ENCODE data around the gene ARF1. TPM values are rescaled to one million over a fixed set of nuclear protein-coding genes. Genes with fewer than 3 reads are reported as not detected.

Gene ARF1
- total RNA-seq, 2 experiments from 2014 or later: 318 to 322 TPM

- Histone ChIP-seq H3K36me3 (ENCODE audit: insufficient read depth, low read length) (no peaks in the 10 kb centered on the region), H3K27me3 (ENCODE audit: control insufficient read depth in 1 of 2, insufficient read depth in 2 of 2, low read length in 2 of 2) (peaks cover 45% of the 10 kb centered on the region in 2 experiments), H3K4me1 (ENCODE audit: insufficient read depth, low read length) (peaks cover 8% of the 10 kb centered on the region), H3K9me3 (ENCODE audit: control insufficient read depth in 1 of 2, insufficient read depth in 1 of 2, low read length in 2 of 2) (peaks cover 0 to 14% of the 10 kb centered on the region in 2 experiments), H3K4me3 (ENCODE audit: low read length) (no peak overlapping the region), H3K27ac (ENCODE audit: low read depth in 1 of 2, low read length in 2 of 2) (no peak overlapping the region)
- no peaks in the 10 kb centered on the region for H3K36me3 Mint-ChIP-seq (ENCODE audit: low read depth)
- CTCF ChIA-PET: no interaction called here
- POLR2A ChIA-PET: no interaction called here
- peaks cover 44% of the 10 kb centered on the region for H3K27me3 Mint-ChIP-seq
- peak in 2 of 14 experiments; percentile 10 to 25 for DNase-seq
- no peak overlapping the region for H3K4me3 Mint-ChIP-seq
- no peaks in the 10 kb centered on the region for H3K9me3 Mint-ChIP-seq
- intact Hi-C loops (cut with DNase I, micrococcal nuclease): no loop called here
- TF ChIP-seq CTCF (IDR thresholded peaks at IDR 0.05): no peak
- no peak for ATAC-seq (ENCODE audit: poor library complexity)
- no peak overlapping the region for H3K27ac Mint-ChIP-seq
- H3K4me1 Mint-ChIP-seq (ENCODE audit: low read depth): no peaks in the 10 kb centered on the region
These were observed 44.0 kb upstream of the ARF1 start for GRCh38 chr1:228038387-228039005.

- H3K36me3 ChIP-seq (ENCODE audit: insufficient read depth, low read length): no peaks in the 10 kb centered on the region
- intact Hi-C loops (cut with DNase I, micrococcal nuclease): no loop called here
- no peak overlapping the region for H3K4me3 ChIP-seq (ENCODE audit: low read length)
- H3K27me3 ChIP-seq (ENCODE audit: control insufficient read depth in 1 of 2, insufficient read depth in 2 of 2, low read length in 2 of 2): peaks cover 45% of the 10 kb centered on the region in 2 experiments
- H3K9me3 ChIP-seq (ENCODE audit: control insufficient read depth in 1 of 2, insufficient read depth in 1 of 2, low read length in 2 of 2): peaks cover 0 to 14% of the 10 kb centered on the region in 2 experiments
- DNase-seq (peak in 2 of 14 experiments; percentile 2 to 27), ATAC-seq (ENCODE audit: poor library complexity) (no peak)
- Mint-ChIP-seq H3K27me3 (peaks cover 42% of the 10 kb centered on the region), H3K4me3 (no peak overlapping the region), H3K36me3 (ENCODE audit: low read depth) (no peaks in the 10 kb centered on the region), H3K9me3 (no peaks in the 10 kb centered on the region), H3K4me1 (ENCODE audit: low read depth) (no peaks in the 10 kb centered on the region), H3K27ac (no peak overlapping the region)
- H3K27ac ChIP-seq (ENCODE audit: low read depth in 1 of 2, low read length in 2 of 2): no peak overlapping the region
- ChIA-PET CTCF (no interaction called here), POLR2A (no interaction called here)
- no peak for TF ChIP-seq CTCF (IDR thresholded peaks at IDR 0.05)
- H3K4me1 ChIP-seq (ENCODE audit: insufficient read depth, low read length): peaks cover 8% of the 10 kb centered on the region
These were observed 43.3 kb upstream of the ARF1 start for GRCh38 chr1:228039006-228039903.

- no peaks in the 10 kb centered on the region for H3K36me3 ChIP-seq (ENCODE audit: insufficient read depth, low read length)
- no peak for ATAC-seq (ENCODE audit: poor library complexity)
These were observed 42.5 kb upstream of the ARF1 start for GRCh38 chr1:228039986-228040385.

More at GRCh38 chr1:228039986-228040385, 42.5 kb upstream of the ARF1 start:
- no peaks in the 10 kb centered on the region for H3K4me1 Mint-ChIP-seq (ENCODE audit: low read depth)
- TF ChIP-seq CTCF (IDR thresholded peaks at IDR 0.05): no peak
- H3K27ac ChIP-seq (ENCODE audit: low read depth in 1 of 2, low read length in 2 of 2): no peak overlapping the region
- H3K27me3 ChIP-seq (ENCODE audit: control insufficient read depth in 1 of 2, insufficient read depth in 2 of 2, low read length in 2 of 2): peaks cover 41 to 42% of the 10 kb centered on the region in 2 experiments
- ChIA-PET POLR2A (no interaction called here), CTCF (no interaction called here)
- no peaks in the 10 kb centered on the region for H3K9me3 Mint-ChIP-seq
- intact Hi-C loops (cut with DNase I, micrococcal nuclease): no loop called here
- no peak overlapping the region for H3K4me3 Mint-ChIP-seq
- H3K9me3 ChIP-seq (ENCODE audit: control insufficient read depth in 1 of 2, insufficient read depth in 1 of 2, low read length in 2 of 2): peaks cover 0 to 14% of the 10 kb centered on the region in 2 experiments
- no peaks in the 10 kb centered on the region for H3K36me3 Mint-ChIP-seq (ENCODE audit: low read depth)
- H3K27ac Mint-ChIP-seq: no peak overlapping the region
- no peak overlapping the region for H3K4me3 ChIP-seq (ENCODE audit: low read length)
- H3K4me1 ChIP-seq (ENCODE audit: insufficient read depth, low read length): peaks cover 8% of the 10 kb centered on the region
- H3K27me3 Mint-ChIP-seq: peaks cover 41% of the 10 kb centered on the region
- peak in 1 of 14 experiments; percentile 11 for DNase-seq

Measured in CD4-positive, alpha-beta T cell (primary cell).